Tongue (tissue), 3 donors: Measurements from ENCODE around the gene UCK1. TPM values are rescaled to one million over a fixed set of nuclear protein-coding genes. Genes with fewer than 3 reads are reported as not detected.
A peak's percentile ranks its signal among the peaks of the same experiment; 100 is the strongest.

ENCODE experiments used
- DNase-seq: peaks from one replicate; pipeline ENCODE4 v3.0.0-alpha.2; 2015
- small RNA-seq: library from RNA; depleted of rRNA; stranded (forward); fragments of <200 nt; gene quantifications from one replicate; pipeline ENCODE3, GENCODE V24; 2014; ENCODE audit warnings: low replicate concordance
- total RNA-seq: library from RNA; depleted of rRNA; stranded (reverse); fragments of >200 nt; gene quantifications from one replicate; pipeline ENCODE4 v1.2.3, GENCODE V29; 2014

UCK1 gene
- total RNA-seq, 1 donor from 2014 or later = 19.6 TPM

- DNase-seq = no peak
These were observed 54.2 kb downstream of the UCK1 start for GRCh38 chr9:131476777-131477345.

DNA sequence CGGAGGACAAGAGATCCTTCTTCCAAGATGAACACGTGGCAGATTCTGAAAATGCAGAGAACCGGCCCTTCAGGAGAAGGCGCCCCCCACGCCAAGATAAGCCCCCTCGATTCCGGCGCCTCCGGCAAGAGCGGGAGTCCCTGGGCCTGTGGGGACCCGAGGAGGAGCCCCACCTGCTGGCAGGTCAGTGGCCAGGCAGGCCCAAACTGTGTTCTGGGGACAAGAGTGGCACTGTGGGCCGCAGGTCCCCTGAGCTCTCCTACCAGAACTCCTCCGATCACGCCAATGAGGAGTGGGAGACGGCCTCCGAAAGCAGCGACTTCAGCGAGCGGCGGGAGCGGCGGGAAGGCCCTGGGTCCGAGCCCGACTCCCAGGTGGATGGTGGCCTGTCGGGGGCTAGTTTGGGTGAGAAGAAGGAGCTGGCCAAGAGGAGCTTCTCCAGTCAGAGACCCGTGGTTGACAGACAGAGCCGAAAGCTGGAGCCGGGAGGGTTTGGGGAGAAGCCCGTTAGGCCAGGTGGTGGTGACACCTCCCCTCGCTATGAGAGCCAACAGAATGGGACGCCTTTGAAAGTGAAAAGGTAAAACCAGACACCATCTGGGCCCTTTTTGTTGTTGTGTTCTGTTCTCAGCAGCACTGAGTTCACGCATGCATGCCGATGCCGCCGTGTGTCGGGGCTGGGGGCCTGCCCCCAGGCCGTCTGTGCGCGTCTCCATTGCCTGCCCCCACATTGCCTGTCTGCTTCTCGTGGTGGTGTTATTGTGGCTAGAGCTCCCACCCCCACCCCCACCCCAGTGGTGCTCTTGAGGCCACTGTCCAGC lies 54.9 kb downstream of the UCK1 start:
- DNase-seq = no peak

- DNase-seq = no peak
These were observed 55.7 kb downstream of the UCK1 start for GRCh38 chr9:131475111-131475955.

- no peak for DNase-seq
These were observed 56.4 kb downstream of the UCK1 start for GRCh38 chr9:131474711-131475110.

GRCh38 chr9:131473891-131474290 lies 57.2 kb downstream of the UCK1 start:
- no peak for DNase-seq

Small RNA genes within 50 kb of the gene (small RNA-seq; reads per million reads assigned to genes)
- gene SNORD62A = 0.35 reads per million, percentile 60 among the genes with 10 or more reads in this experiment
- gene SNORD62B = 0.15 reads per million

Other genes starting within 250 kb of the UCK1 start
- 81.3 TPM for gene PLPP7, start 241.5 kb downstream of the UCK1 start, total RNA-seq
- gene PRRC2B, start 137.2 kb downstream of the UCK1 start, total RNA-seq = 111 TPM
- gene POMT1, start 28.3 kb downstream of the UCK1 start, total RNA-seq = 27.4 TPM
- gene PRRT1B, start 14.3 kb upstream of the UCK1 start, total RNA-seq = not detected
- 58.1 TPM for gene RAPGEF1, start 208.8 kb upstream of the UCK1 start, total RNA-seq